ENCODE results near the gene ENO3.
"Not testable (repeated sequence)": the region's sequence is repeated elsewhere in the genome, so short reads cannot be mapped to it uniquely, and the experiment has no call there.

Gene ENO3

GRCh38 chr17:4950746-4951204, at the start of gene ENO3:
Gene ENO3 (plus strand): TSS chr17:4951119. CDS start chr17:4951830, 711 bp downstream.
- DNase-seq: no peak

- no peak for DNase-seq
Measured at GRCh38 chr17:4901648-4902344, 49.1 kb upstream of the ENO3 start.

GRCh38 chr17:4902540-4902939, 48.4 kb upstream of the ENO3 start:
- no peak for DNase-seq

- DNase-seq: peak; percentile 66
Measured at GRCh38 chr17:4903051-4903818, 47.7 kb upstream of the ENO3 start, which contains the start of gene CHRNE. Gene CHRNE (minus strand): TSS chr17:4903098. CDS start chr17:4903063, 35 bp downstream.

GRCh38 chr17:4906642-4907041, 44.3 kb upstream of the ENO3 start:
- not testable (repeated sequence) for DNase-seq

- no peak for DNase-seq
Measured at GRCh38 chr17:4908301-4908700, 42.6 kb upstream of the ENO3 start.

- DNase-seq: peak; percentile 90
Measured at GRCh38 chr17:4908711-4909496, 42.0 kb upstream of the ENO3 start.

- DNase-seq: no peak
Measured at GRCh38 chr17:4913994-4914393, 36.9 kb upstream of the ENO3 start.

GRCh38 chr17:4914551-4914950, 36.4 kb upstream of the ENO3 start:
- not testable (repeated sequence) for DNase-seq

- no peak for DNase-seq
Measured at GRCh38 chr17:4919511-4920047, 31.3 kb upstream of the ENO3 start.

GRCh38 chr17:4920351-4921048, 30.4 kb upstream of the ENO3 start:
- DNase-seq: no peak

- no peak for DNase-seq
Measured at GRCh38 chr17:4921320-4921719, 29.6 kb upstream of the ENO3 start.

- DNase-seq: not testable (repeated sequence)
Measured at GRCh38 chr17:4926577-4927335, 24.2 kb upstream of the ENO3 start.

GRCh38 chr17:4928881-4929280, 22.0 kb upstream of the ENO3 start:
- no peak for DNase-seq

- no peak for DNase-seq
Measured at GRCh38 chr17:4931963-4932362, 19.0 kb upstream of the ENO3 start, which contains the start of gene GP1BA. Gene GP1BA (plus strand): TSS chr17:4932277. CDS start chr17:4932605, 328 bp downstream.

GRCh38 chr17:4932756-4933155, 18.2 kb upstream of the ENO3 start:
- DNase-seq: no peak

- no peak for DNase-seq
Measured at GRCh38 chr17:4933646-4934045, 17.3 kb upstream of the ENO3 start.

- DNase-seq: peak; percentile 46
Measured at GRCh38 chr17:4934173-4934979, 16.5 kb upstream of the ENO3 start.

GRCh38 chr17:4935650-4936049, 15.3 kb upstream of the ENO3 start:
- no peak for DNase-seq

GRCh38 chr17:4936436-4936835, 14.5 kb upstream of the ENO3 start:
- DNase-seq: no peak

- DNase-seq: no peak
Measured at GRCh38 chr17:4937553-4937952, 13.4 kb upstream of the ENO3 start.

Measured in fibroblast of upper back skin (primary cell).